Measurements from ENCODE around the gene OR2V1.

DNA sequence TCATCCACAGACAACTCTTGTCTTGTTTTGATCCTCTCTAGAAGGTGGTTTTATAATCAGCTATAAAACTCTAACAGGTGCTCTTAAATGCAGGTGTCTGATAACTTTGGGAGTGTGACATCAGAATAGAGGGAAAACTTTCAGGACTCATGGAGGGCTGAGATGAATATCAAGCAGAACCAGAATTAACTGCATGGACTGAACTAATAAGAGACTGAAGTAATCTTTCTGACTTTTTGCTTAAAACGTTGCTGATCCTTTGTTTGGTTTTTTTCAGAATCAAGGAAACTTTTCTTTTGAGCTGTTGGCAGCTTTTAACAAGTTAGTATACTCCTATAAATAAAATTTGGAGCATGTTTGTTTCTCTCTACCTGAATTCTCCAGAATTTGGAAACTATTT, 14.2 kb upstream of the OR2V1 start:
- TF ChIP-seq, protein P1, sequence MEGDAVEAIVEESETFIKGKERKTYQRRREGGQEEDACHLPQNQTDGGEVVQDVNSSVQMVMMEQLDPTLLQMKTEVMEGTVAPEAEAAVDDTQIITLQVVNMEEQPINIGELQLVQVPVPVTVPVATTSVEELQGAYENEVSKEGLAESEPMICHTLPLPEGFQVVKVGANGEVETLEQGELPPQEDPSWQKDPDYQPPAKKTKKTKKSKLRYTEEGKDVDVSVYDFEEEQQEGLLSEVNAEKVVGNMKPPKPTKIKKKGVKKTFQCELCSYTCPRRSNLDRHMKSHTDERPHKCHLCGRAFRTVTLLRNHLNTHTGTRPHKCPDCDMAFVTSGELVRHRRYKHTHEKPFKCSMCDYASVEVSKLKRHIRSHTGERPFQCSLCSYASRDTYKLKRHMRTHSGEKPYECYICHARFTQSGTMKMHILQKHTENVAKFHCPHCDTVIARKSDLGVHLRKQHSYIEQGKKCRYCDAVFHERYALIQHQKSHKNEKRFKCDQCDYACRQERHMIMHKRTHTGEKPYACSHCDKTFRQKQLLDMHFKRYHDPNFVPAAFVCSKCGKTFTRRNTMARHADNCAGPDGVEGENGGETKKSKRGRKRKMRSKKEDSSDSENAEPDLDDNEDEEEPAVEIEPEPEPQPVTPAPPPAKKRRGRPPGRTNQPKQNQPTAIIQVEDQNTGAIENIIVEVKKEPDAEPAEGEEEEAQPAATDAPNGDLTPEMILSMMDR (IDR thresholded peaks at IDR 0.05; ENCODE audit: insufficient read depth, low read length) = no peak
- no peak for TF ChIP-seq GABPA (IDR thresholded peaks at IDR 0.05; ENCODE audit: low read depth)
- TF ChIP-seq POLR2AphosphoS5 (IDR thresholded peaks at IDR 0.05; ENCODE audit: low read depth) = no peak
- TF ChIP-seq, protein P2, sequence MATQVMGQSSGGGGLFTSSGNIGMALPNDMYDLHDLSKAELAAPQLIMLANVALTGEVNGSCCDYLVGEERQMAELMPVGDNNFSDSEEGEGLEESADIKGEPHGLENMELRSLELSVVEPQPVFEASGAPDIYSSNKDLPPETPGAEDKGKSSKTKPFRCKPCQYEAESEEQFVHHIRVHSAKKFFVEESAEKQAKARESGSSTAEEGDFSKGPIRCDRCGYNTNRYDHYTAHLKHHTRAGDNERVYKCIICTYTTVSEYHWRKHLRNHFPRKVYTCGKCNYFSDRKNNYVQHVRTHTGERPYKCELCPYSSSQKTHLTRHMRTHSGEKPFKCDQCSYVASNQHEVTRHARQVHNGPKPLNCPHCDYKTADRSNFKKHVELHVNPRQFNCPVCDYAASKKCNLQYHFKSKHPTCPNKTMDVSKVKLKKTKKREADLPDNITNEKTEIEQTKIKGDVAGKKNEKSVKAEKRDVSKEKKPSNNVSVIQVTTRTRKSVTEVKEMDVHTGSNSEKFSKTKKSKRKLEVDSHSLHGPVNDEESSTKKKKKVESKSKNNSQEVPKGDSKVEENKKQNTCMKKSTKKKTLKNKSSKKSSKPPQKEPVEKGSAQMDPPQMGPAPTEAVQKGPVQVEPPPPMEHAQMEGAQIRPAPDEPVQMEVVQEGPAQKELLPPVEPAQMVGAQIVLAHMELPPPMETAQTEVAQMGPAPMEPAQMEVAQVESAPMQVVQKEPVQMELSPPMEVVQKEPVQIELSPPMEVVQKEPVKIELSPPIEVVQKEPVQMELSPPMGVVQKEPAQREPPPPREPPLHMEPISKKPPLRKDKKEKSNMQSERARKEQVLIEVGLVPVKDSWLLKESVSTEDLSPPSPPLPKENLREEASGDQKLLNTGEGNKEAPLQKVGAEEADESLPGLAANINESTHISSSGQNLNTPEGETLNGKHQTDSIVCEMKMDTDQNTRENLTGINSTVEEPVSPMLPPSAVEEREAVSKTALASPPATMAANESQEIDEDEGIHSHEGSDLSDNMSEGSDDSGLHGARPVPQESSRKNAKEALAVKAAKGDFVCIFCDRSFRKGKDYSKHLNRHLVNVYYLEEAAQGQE (IDR thresholded peaks at IDR 0.05; ENCODE audit: insufficient replicate concordance, low read depth) = no peak
- no peak for TF ChIP-seq SPI1 (IDR thresholded peaks at IDR 0.05; ENCODE audit: borderline replicate concordance, low read depth)

Measured in HL-60 (cell line).